MM.1S (cell line): ENCODE measurements around the gene CLMP.

ENCODE experiments used
- DNase-seq: peaks from one replicate; pipeline ENCODE4 v3.0.0-alpha.2; 2015
- H2AFZ ChIP-seq: fragments of 300-600 bp; sonication (generic); 2 replicates; pipeline ENCODE4 v1.6.0; 2016; ENCODE audit warnings: antibody characterized with exemption, low read length
- H3F3A ChIP-seq: fragments of 300-600 bp; sonication (generic); 2 replicates; pipeline ENCODE4 v1.6.1; 2016; ENCODE audit warnings: mild to moderate bottlenecking, antibody characterized with exemption, low read length, moderate library complexity, mixed read lengths; ENCODE audit not compliant: insufficient read depth
- H3K27ac ChIP-seq: fragments of 300-600 bp; sonication (generic); 2 replicates; pipeline ENCODE4 v1.5.1; 2016; ENCODE audit warnings: mild to moderate bottlenecking, low read length
- H3K27me3 ChIP-seq: fragments of 300-600 bp; sonication (generic); replicated peaks from 2 replicates; pipeline ENCODE4 v1.6.0; 2016; ENCODE audit warnings: low read length; ENCODE audit not compliant: insufficient read depth
- H3K36me3 ChIP-seq: fragments of 300-600 bp; sonication (generic); replicated peaks from 2 replicates; pipeline ENCODE4 v1.6.1; 2016; ENCODE audit warnings: mild to moderate bottlenecking, low read length, mixed read lengths; ENCODE audit not compliant: insufficient read depth
- H3K4me1 ChIP-seq: fragments of 300-600 bp; sonication (generic); 2 replicates; pipeline ENCODE4 v1.6.1; 2016; ENCODE audit warnings: low read length, mixed read lengths
- H3K4me2 ChIP-seq: fragments of 300-600 bp; sonication (generic); 2 replicates; pipeline ENCODE4 v1.6.0; 2016; ENCODE audit warnings: low read depth, low read length
- H3K4me3 ChIP-seq: fragments of 300-600 bp; sonication (generic); 2 replicates; pipeline ENCODE4 v1.5.1; 2016; ENCODE audit warnings: low read length, mixed read lengths
- H3K79me2 ChIP-seq: fragments of 300-600 bp; sonication (generic); 2 replicates; pipeline ENCODE4 v1.6.1; 2016; ENCODE audit warnings: mixed run types, low read length, mixed read lengths
- H3K9ac ChIP-seq: fragments of 300-600 bp; sonication (generic); 2 replicates; pipeline ENCODE4 v1.6.1; 2016; ENCODE audit warnings: low read length, mixed read lengths
- H3K9me2 ChIP-seq: fragments of 300-600 bp; sonication (generic); replicated peaks from 2 replicates; pipeline ENCODE4 v1.6.1; 2016; ENCODE audit warnings: mild to moderate bottlenecking, low read length, mixed read lengths; ENCODE audit not compliant: insufficient read depth
- H3K9me3 ChIP-seq: fragments of 300-600 bp; sonication (generic); replicated peaks from 2 replicates; pipeline ENCODE4 v1.6.1; 2016; ENCODE audit warnings: mild to moderate bottlenecking, low read length, mixed read lengths; ENCODE audit not compliant: insufficient read depth
- H4K20me1 ChIP-seq: fragments of 300-600 bp; sonication (generic); 2 replicates; pipeline ENCODE4 v1.6.1; 2016; ENCODE audit warnings: mild to moderate bottlenecking, low read length, moderate library complexity, mixed read lengths; ENCODE audit not compliant: insufficient read depth
- EZH2 ChIP-seq: fragments of 300-600 bp; sonication (generic); optimal IDR thresholded peaks from 2 replicates; pipeline ENCODE3; 2017; ENCODE audit warnings: low read depth, mild to moderate bottlenecking, antibody characterized with exemption, low read length, mixed read lengths
- EZH2phosphoT487 ChIP-seq: fragments of 300-600 bp; sonication (generic); IDR thresholded peaks from 2 replicates; pipeline ENCODE4 v1.6.1; 2018; ENCODE audit warnings: antibody characterized with exemption, low read length
- TF ChIP-seq, protein P1 (sequence below): fragments of 300-600 bp; sonication (generic); IDR thresholded peaks from 2 replicates; pipeline ENCODE4 v1.5.1; 2016; ENCODE audit warnings: antibody characterized with exemption, low read length, mixed read lengths

The CLMP gene

GRCh38 chr11:123214396-123214795 lies 19.3 kb upstream of the CLMP start:
- Histone ChIP-seq H4K20me1 (no peaks in the 10 kb centered on the region), H3K9ac (no peak overlapping the region)

GRCh38 chr11:123213307-123213771 lies 18.3 kb upstream of the CLMP start:
- H3K4me2 ChIP-seq, result no peak overlapping the region
- H3K36me3 ChIP-seq, result no peaks in the 10 kb centered on the region
- H4K20me1 ChIP-seq, result no peaks in the 10 kb centered on the region
- no peaks in the 10 kb centered on the region for H3K9me2 ChIP-seq
- H3K9me3 ChIP-seq, result no peaks in the 10 kb centered on the region
- no peaks in the 10 kb centered on the region for H3K4me1 ChIP-seq
- TF ChIP-seq EZH2phosphoT487, result no peak
- TF ChIP-seq EZH2, result no peak
- TF ChIP-seq, protein P1, sequence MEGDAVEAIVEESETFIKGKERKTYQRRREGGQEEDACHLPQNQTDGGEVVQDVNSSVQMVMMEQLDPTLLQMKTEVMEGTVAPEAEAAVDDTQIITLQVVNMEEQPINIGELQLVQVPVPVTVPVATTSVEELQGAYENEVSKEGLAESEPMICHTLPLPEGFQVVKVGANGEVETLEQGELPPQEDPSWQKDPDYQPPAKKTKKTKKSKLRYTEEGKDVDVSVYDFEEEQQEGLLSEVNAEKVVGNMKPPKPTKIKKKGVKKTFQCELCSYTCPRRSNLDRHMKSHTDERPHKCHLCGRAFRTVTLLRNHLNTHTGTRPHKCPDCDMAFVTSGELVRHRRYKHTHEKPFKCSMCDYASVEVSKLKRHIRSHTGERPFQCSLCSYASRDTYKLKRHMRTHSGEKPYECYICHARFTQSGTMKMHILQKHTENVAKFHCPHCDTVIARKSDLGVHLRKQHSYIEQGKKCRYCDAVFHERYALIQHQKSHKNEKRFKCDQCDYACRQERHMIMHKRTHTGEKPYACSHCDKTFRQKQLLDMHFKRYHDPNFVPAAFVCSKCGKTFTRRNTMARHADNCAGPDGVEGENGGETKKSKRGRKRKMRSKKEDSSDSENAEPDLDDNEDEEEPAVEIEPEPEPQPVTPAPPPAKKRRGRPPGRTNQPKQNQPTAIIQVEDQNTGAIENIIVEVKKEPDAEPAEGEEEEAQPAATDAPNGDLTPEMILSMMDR, result no peak
- no peaks in the 10 kb centered on the region for H3K27me3 ChIP-seq
- no peak overlapping the region for H3K4me3 ChIP-seq
- H3F3A ChIP-seq, result no peaks in the 10 kb centered on the region
- no peak overlapping the region for H2AFZ ChIP-seq
- H3K27ac ChIP-seq, result no peak overlapping the region
- no peaks in the 10 kb centered on the region for H3K79me2 ChIP-seq
- no peak overlapping the region for H3K9ac ChIP-seq
- no peak for DNase-seq

More at GRCh38 chr11:123214396-123214795, 19.3 kb upstream of the CLMP start:
- H2AFZ ChIP-seq, result no peak overlapping the region
- no peaks in the 10 kb centered on the region for H3K4me1 ChIP-seq
- H3K4me2 ChIP-seq, result no peak overlapping the region
- no peak for DNase-seq
- no peaks in the 10 kb centered on the region for H3K9me3 ChIP-seq
- no peaks in the 10 kb centered on the region for H3K9me2 ChIP-seq
- no peaks in the 10 kb centered on the region for H3F3A ChIP-seq
- H3K79me2 ChIP-seq, result no peaks in the 10 kb centered on the region
- no peaks in the 10 kb centered on the region for H3K27me3 ChIP-seq
- TF ChIP-seq EZH2, result no peak
- TF ChIP-seq, protein P1, result no peak
- TF ChIP-seq EZH2phosphoT487, result no peak
- H3K36me3 ChIP-seq, result no peaks in the 10 kb centered on the region
- H3K27ac ChIP-seq, result no peak overlapping the region
- no peak overlapping the region for H3K4me3 ChIP-seq

GRCh38 chr11:123212406-123212805 lies 17.4 kb upstream of the CLMP start:
- H2AFZ ChIP-seq, result no peak overlapping the region
- no peak overlapping the region for H3K4me2 ChIP-seq

More at GRCh38 chr11:123212406-123212805, 17.4 kb upstream of the CLMP start:
- H3F3A ChIP-seq, result no peaks in the 10 kb centered on the region
- H4K20me1 ChIP-seq, result no peaks in the 10 kb centered on the region
- H3K4me1 ChIP-seq, result no peaks in the 10 kb centered on the region
- H3K27me3 ChIP-seq, result no peaks in the 10 kb centered on the region
- no peaks in the 10 kb centered on the region for H3K9me3 ChIP-seq
- TF ChIP-seq EZH2, result no peak
- TF ChIP-seq EZH2phosphoT487, result no peak
- TF ChIP-seq, protein P1, result no peak
- H3K9me2 ChIP-seq, result no peaks in the 10 kb centered on the region
- H3K27ac ChIP-seq, result no peak overlapping the region
- no peak overlapping the region for H3K4me3 ChIP-seq
- DNase-seq, result no peak
- no peaks in the 10 kb centered on the region for H3K79me2 ChIP-seq
- no peak overlapping the region for H3K9ac ChIP-seq
- no peaks in the 10 kb centered on the region for H3K36me3 ChIP-seq
